Breast epithelium (tissue), 4 donors: Measurements from ENCODE around the gene POLD1. TPM values are rescaled to one million over a fixed set of nuclear protein-coding genes. Genes with fewer than 3 reads are reported as not detected.
"Not testable (repeated sequence)": the region's sequence is repeated elsewhere in the genome, so short reads cannot be mapped to it uniquely, and the experiment has no call there.

ENCODE experiments used
- DNase-seq, 2 donors: peaks; one replicate each; pipeline ENCODE4 v3.0.0-alpha.2; 2019; ENCODE audit warnings: low spot score in 2 of 2
- H3K27ac ChIP-seq, 2 donors: fragments of 200-600 bp; sonication (generic) in 1 of 2; one replicate each; pipeline ENCODE4 v1.5.1; 2016 to 2019; ENCODE audit warnings: mild to moderate bottlenecking in 1 of 2
- H3K27me3 ChIP-seq, 2 donors: fragments of 200-600 bp; sonication (generic) in 1 of 2; one replicate each; pipeline versions ENCODE4 v1.5.1 to v1.6.0; 2017 to 2019; ENCODE audit warnings: control low read depth in 1 of 2, mild to moderate bottlenecking in 1 of 2
- H3K36me3 ChIP-seq: fragments of 200-600 bp; one replicate; pipeline ENCODE4 v1.5.1; 2019
- H3K4me1 ChIP-seq, 2 donors: fragments of 200-600 bp; sonication (generic); one replicate each; pipeline ENCODE4 v1.5.1; 2016 to 2019; ENCODE audit warnings: control low read depth in 1 of 2
- H3K4me3 ChIP-seq, 3 donors: fragments of 200-600 bp; sonication (generic); 1 replicate in 2 of 3; 2 replicates in 1 of 3; pipeline ENCODE4 v1.5.1; 2016 to 2019; ENCODE audit warnings: mild to moderate bottlenecking in 3 of 3, moderate library complexity in 2 of 3
- H3K9me3 ChIP-seq, 2 donors: fragments of 200-600 bp; sonication (generic) in 1 of 2; one replicate each; pipeline ENCODE4 v1.5.1; 2016 to 2019; ENCODE audit warnings: control low read depth in 1 of 2
- POLR2A ChIP-seq: fragments of 450-650 bp; IDR thresholded peaks from one replicate; pipeline ENCODE4 v1.6.1; 2016; ENCODE audit warnings: antibody characterized with exemption, mild to moderate bottlenecking, moderate library complexity
- POLR2AphosphoS5 ChIP-seq, 3 donors: sonication (generic); formaldehyde crosslinking; IDR thresholded peaks; one replicate each; pipeline ENCODE4 v1.6.1; 2017; ENCODE audit warnings: antibody characterized with exemption in 3 of 3
- intact Hi-C: fragments of 100-400 bp; cut with DNase I; formaldehyde crosslinking; loops from one replicate; pipeline ENCODE4 v1.15.1; 2023; ENCODE audit warnings: low total_unique reads
- total RNA-seq, 3 donors: library from RNA; depleted of rRNA; stranded (reverse); fragments of >200 nt; gene quantifications; one replicate each; pipeline ENCODE4 v1.1.0, GENCODE V29; 2016
- TF ChIP-seq, protein P1 (sequence below), 3 donors: fragments of 450-650 bp; IDR thresholded peaks; one replicate each; pipeline ENCODE4 v1.5.1; 2016 to 2017; ENCODE audit warnings: antibody characterized with exemption in 3 of 3, mild to moderate bottlenecking in 3 of 3, moderate library complexity in 3 of 3

POLD1 gene
- total RNA-seq, 3 donors from 2014 or later = 13.8 to 17.3 (median 16.0) TPM

DNA sequence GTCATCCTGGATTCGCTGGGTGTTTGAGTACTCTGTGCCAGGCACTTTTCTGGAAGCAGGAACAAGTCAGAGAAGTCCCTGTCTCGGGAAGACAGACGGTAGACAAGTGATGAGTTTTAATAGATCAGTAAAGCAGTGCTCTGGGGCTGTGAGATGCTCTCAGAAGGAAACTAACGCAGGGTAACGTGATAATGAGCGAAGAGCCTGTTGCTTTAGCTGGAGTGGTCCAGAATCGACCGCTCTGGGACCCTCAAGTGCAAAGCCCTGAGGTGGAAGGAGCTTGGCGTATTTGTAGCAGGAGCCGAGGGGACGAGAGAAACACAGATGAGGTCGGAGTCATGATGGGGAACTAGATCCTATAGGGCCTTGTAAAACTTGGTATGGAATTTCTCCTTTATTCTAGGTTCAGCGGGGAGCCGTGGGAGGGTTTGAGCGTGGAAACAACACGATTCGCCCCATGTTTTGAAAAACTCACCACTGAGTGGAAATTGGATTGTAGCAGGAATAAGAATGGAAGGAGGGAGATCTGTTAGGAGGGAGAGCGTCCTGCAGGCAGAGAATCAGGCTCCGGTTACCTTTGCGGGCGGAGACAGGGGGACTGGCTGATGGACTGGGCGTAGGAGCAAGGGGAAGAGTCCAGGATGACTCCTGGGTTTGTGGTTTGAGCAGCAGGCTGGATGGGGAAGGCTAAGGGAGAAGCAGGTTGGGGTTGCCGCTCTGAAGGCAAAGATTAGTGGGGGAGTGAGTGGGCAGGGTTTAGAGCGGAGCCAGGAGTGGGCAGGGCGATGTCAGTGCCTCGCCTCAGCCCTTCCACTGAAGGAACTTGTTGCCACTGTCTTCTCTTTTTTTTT is 763 bp downstream of the POLD1 start:
- peak overlapping the region; percentile 84 to 97 for H3K27ac ChIP-seq
- H3K27me3 ChIP-seq = no peaks in the 10 kb centered on the region
- no peaks in the 10 kb centered on the region for H3K9me3 ChIP-seq
- peaks cover 8% of the 10 kb centered on the region for H3K36me3 ChIP-seq
- no peak for TF ChIP-seq POLR2A
- no peak for TF ChIP-seq POLR2AphosphoS5 (IDR thresholded peaks at IDR 0.05)
- TF ChIP-seq, protein P1, sequence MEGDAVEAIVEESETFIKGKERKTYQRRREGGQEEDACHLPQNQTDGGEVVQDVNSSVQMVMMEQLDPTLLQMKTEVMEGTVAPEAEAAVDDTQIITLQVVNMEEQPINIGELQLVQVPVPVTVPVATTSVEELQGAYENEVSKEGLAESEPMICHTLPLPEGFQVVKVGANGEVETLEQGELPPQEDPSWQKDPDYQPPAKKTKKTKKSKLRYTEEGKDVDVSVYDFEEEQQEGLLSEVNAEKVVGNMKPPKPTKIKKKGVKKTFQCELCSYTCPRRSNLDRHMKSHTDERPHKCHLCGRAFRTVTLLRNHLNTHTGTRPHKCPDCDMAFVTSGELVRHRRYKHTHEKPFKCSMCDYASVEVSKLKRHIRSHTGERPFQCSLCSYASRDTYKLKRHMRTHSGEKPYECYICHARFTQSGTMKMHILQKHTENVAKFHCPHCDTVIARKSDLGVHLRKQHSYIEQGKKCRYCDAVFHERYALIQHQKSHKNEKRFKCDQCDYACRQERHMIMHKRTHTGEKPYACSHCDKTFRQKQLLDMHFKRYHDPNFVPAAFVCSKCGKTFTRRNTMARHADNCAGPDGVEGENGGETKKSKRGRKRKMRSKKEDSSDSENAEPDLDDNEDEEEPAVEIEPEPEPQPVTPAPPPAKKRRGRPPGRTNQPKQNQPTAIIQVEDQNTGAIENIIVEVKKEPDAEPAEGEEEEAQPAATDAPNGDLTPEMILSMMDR (IDR thresholded peaks at IDR 0.05) = no peak
- intact Hi-C loops = no loop called here
- peak overlapping the region; percentile 62 to 75 (median 65) for H3K4me3 ChIP-seq
- DNase-seq = no peak
- H3K4me1 ChIP-seq = no peaks in the 10 kb centered on the region

DNA sequence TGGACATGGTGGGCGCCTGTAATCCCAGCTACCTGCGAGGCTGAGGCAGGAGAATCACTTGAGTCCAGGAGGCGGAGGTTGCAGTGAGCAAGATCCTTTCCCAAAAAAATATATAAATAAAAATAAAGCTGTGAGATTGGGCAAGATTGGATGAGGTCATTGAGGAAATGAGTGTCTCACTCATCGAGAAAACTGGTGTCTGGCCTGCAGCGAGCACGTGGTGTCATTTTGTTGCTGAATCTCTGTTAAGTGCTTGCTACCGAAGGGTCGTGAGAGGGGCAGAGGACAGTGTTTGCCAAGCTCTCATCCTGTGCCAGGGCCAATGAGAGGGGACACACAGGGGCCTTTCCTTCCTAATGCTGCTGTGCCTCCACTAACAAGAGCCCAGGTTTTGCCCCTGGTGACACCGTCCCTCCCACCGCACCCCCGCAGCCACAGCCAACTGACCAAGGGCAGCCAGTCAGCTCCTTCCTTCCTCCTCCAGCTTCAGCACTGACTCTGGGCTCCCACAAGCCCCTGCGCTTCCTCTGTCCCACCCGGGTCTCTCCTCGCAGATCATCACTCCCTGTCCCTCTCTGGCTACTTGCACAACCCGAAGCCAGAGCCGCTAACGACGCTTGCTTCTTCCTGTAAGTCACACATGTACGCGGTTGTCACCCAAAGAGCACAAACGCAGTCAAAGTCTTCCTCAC is 3.2 kb downstream of the POLD1 start:
- Histone ChIP-seq H3K4me3 (no peak overlapping the region), H3K36me3 (peaks cover under 1% of the 10 kb centered on the region), H3K27ac (no peak overlapping the region), H3K4me1 (no peaks in the 10 kb centered on the region), H3K27me3 (no peaks in the 10 kb centered on the region), H3K9me3 (no peaks in the 10 kb centered on the region)
- no peak for DNase-seq
- intact Hi-C loops = no loop called here
- TF ChIP-seq POLR2AphosphoS5 (IDR thresholded peaks at IDR 0.05) (no peak), POLR2A (no peak)
- TF ChIP-seq, protein P1 (IDR thresholded peaks at IDR 0.05) = no peak

DNA sequence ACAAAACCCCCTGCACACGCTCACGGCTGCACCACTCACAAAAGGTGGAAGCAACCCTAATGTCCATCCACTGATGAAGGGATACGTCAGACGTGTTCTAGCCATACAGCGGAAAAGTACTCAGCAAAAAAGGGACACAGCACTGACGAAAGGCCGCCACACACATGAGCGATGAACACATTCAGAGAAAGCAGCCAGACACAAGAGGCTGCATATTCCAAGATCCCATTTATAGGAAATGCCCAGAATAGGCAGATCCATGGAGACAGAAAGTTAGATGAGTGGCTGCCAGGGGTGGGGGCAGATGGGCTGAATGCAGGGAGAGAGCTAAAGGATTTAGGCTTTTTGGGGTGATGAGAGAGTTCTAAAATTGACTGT is 3.7 kb downstream of the POLD1 start:
- Histone ChIP-seq H3K9me3 (no peaks in the 10 kb centered on the region), H3K27ac (no peak overlapping the region), H3K36me3 (no peaks in the 10 kb centered on the region), H3K4me3 (no peak overlapping the region), H3K4me1 (no peaks in the 10 kb centered on the region), H3K27me3 (no peaks in the 10 kb centered on the region)
- no peak for DNase-seq
- TF ChIP-seq POLR2A (no peak), POLR2AphosphoS5 (IDR thresholded peaks at IDR 0.05) (no peak)
- TF ChIP-seq, protein P1 (IDR thresholded peaks at IDR 0.05) = no peak
- intact Hi-C loops = no loop called here

DNA sequence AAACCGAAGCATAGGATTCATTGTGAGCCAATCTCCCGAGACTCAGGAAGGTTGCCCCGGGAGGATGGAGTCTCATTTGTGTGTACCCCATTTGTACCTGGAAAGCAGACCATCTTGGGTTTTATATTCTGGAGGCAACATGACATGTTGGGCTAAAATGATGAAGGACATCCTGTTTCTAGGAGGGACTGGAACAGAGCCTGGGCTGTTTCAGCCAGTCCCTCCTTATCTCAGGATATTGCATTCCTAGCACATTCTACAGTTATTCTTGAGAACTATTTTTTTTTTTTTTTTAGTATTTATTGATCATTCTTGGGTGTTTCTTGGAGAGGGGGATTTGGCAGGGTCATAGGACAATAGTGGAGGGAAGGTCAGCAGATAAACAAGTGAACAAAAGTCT is 6.1 kb downstream of the POLD1 start:
- H3K4me3 ChIP-seq, H3K36me3 ChIP-seq, H3K4me1 ChIP-seq, H3K9me3 ChIP-seq, DNase-seq, intact Hi-C loops, H3K27me3 ChIP-seq, H3K27ac ChIP-seq: not testable (repeated sequence)

DNA sequence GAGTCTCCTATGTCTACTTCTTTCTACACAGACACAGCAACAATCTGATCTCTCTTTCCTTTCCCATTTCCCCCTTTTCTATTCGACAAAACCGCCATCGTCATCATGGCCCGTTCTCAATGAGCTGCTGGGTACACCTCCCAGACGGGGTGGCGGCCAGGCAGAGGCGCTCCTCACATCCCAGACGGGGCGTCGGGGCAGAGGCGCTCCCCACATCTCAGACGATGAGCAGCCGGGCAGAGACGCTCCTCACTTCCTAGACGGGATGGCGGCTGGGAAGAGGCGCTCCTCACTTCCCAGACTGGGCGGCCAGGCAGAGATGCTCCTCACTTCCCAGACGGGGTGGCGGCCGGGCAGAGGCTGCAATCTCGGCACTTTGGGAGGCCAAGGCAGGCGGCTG is 6.8 kb downstream of the POLD1 start:
- H3K27me3 ChIP-seq, intact Hi-C loops, H3K4me1 ChIP-seq: not testable (repeated sequence)

DNA sequence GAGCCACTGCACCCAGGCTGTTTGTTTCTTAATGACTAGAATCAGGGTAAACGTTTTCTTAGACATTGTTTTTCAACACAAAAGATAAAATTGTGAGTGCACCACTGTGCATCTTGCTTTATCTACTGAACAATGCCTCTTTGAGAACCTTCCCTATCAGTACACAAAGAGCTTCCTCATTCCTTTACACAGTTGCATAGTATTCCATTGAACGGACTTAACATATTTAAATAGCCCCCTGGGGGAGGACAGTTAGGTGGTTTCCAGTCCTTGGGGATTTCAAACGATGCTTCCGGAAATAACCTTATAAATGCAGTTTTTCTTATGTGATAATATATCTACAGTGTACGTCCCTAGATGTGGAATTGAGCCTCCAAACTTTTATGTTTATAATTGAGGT is 8.6 kb downstream of the POLD1 start:
- no peaks in the 10 kb centered on the region for H3K9me3 ChIP-seq
- no peak for DNase-seq
- no peaks in the 10 kb centered on the region for H3K4me1 ChIP-seq
- intact Hi-C loops = no loop called here
- H3K36me3 ChIP-seq = no peaks in the 10 kb centered on the region
- H3K4me3 ChIP-seq = no peak overlapping the region
- H3K27me3 ChIP-seq = no peaks in the 10 kb centered on the region
- no peak overlapping the region for H3K27ac ChIP-seq
- TF ChIP-seq POLR2AphosphoS5 (IDR thresholded peaks at IDR 0.05) = no peak
- TF ChIP-seq, protein P1 (IDR thresholded peaks at IDR 0.05) = no peak
- TF ChIP-seq POLR2A = no peak

More for the DNA sequence above, 6.8 kb downstream of the POLD1 start:
- H3K27ac ChIP-seq, H3K36me3 ChIP-seq, H3K9me3 ChIP-seq, H3K4me3 ChIP-seq, DNase-seq: not testable (repeated sequence)
